Measurements from ENCODE around the gene PRKAR2B. TPM values are rescaled to one million over a fixed set of nuclear protein-coding genes. Genes with fewer than 3 reads are reported as not detected.

Gene PRKAR2B
- total and polyA plus RNA-seq, 9 donors: 24.2 to 84.9 (median 43.7) TPM

- Histone ChIP-seq H3K4me1 (ENCODE audit: insufficient read depth) (peaks cover 8% of the 10 kb centered on the region), H3K27me3 (no peaks in the 10 kb centered on the region), H3K36me3 (no peaks in the 10 kb centered on the region), H3K27ac (peak overlapping the region; percentile 87 to 98), H3K4me3 (peak overlapping the region; percentile 60), H3K9me3 (no peaks in the 10 kb centered on the region)
- intact Hi-C loops (cut with DNase I): loop anchor here in 1 of 4 donors (5.0 kb wide), 1 partner anchor 1870 kb away; no protein-coding TSS in a partner anchor
- 0 to 1% (median 0%) methylated on average over 15 of the region's 15 CpGs for WGBS, 3 donors
- TF ChIP-seq EP300 (IDR thresholded peaks at IDR 0.05) (no peak), POLR2A (IDR thresholded peaks at IDR 0.05) (no peak)
- TF ChIP-seq, protein P1, sequence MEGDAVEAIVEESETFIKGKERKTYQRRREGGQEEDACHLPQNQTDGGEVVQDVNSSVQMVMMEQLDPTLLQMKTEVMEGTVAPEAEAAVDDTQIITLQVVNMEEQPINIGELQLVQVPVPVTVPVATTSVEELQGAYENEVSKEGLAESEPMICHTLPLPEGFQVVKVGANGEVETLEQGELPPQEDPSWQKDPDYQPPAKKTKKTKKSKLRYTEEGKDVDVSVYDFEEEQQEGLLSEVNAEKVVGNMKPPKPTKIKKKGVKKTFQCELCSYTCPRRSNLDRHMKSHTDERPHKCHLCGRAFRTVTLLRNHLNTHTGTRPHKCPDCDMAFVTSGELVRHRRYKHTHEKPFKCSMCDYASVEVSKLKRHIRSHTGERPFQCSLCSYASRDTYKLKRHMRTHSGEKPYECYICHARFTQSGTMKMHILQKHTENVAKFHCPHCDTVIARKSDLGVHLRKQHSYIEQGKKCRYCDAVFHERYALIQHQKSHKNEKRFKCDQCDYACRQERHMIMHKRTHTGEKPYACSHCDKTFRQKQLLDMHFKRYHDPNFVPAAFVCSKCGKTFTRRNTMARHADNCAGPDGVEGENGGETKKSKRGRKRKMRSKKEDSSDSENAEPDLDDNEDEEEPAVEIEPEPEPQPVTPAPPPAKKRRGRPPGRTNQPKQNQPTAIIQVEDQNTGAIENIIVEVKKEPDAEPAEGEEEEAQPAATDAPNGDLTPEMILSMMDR (IDR thresholded peaks at IDR 0.05): peak in 2 of 3 donors; percentile 60 to 79
- peak in 1 of 5 donors; percentile 81 for DNase-seq
These were observed 123.2 kb downstream of the PRKAR2B start for GRCh38 chr7:107167483-107168232.

DNA sequence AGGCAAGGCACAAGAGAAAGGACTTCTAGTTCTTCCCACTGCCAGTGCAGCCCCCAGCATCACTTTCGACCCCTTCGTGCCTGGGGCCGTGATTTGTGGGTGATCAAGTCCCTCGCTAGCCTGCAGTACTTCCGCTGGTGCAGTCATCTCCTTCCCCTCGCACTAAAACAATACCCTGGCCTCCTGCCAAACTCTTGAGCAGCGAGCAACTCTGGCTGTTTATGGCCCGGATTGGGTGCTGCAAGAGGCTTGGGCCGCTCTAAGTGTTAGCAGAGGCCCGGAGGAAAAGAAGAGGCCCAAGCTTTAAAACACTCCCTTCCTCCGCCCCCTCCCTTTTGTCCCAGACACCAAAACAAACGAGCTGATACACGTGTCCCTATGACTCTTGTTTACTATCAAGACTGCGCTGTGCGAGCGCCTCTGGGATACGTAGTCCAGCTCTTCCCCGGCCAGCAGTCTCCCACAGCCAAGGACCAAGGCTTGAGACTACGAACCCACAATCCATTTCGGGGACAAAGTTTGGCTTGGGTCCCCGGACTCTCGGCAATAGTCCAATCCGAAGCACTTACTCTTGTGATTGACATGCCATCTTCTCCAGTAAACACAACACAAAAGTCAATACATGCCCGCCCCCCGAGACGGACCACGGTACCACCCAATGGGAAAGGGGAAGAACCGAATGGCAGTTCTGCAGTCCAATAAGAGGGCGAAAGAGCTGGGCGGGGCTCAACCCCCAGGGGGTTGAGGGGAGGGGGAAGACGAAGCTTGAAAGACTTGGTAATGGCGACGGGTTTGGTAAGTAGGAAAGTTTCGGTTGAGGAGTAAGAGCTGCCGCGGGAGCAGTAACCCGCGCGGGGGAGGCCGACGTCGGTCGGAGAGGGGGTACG lies 124.0 kb downstream of the PRKAR2B start, which contains the start of gene HBP1:
TSS of gene HBP1 (plus strand) at position 771 of the 887 bp plus-strand sequence. CDS start 10,891 bp downstream, outside the sequence.
- Histone ChIP-seq H3K27me3 (no peaks in the 10 kb centered on the region), H3K36me3 (no peaks in the 10 kb centered on the region), H3K4me3 (peak within 1 kb of the TSS; percentile 99), H3K4me1 (ENCODE audit: insufficient read depth) (peaks cover 8% of the 10 kb centered on the region), H3K27ac (peak within 1 kb of the TSS; percentile 98 to 99), H3K9me3 (no peaks in the 10 kb centered on the region)
- intact Hi-C loops (cut with DNase I): loop anchor here in 1 of 4 donors (5.0 kb wide), 1 partner anchor 1871 kb away; no protein-coding TSS in a partner anchor
- peak; percentile 99 to 100 (median 100) for DNase-seq
- 0% methylated on average over 44 of the region's 44 CpGs for WGBS, 3 donors
- TF ChIP-seq POLR2A (IDR thresholded peaks at IDR 0.05): peak; percentile 72
- TF ChIP-seq, protein P1 (IDR thresholded peaks at IDR 0.05): no peak

DNA sequence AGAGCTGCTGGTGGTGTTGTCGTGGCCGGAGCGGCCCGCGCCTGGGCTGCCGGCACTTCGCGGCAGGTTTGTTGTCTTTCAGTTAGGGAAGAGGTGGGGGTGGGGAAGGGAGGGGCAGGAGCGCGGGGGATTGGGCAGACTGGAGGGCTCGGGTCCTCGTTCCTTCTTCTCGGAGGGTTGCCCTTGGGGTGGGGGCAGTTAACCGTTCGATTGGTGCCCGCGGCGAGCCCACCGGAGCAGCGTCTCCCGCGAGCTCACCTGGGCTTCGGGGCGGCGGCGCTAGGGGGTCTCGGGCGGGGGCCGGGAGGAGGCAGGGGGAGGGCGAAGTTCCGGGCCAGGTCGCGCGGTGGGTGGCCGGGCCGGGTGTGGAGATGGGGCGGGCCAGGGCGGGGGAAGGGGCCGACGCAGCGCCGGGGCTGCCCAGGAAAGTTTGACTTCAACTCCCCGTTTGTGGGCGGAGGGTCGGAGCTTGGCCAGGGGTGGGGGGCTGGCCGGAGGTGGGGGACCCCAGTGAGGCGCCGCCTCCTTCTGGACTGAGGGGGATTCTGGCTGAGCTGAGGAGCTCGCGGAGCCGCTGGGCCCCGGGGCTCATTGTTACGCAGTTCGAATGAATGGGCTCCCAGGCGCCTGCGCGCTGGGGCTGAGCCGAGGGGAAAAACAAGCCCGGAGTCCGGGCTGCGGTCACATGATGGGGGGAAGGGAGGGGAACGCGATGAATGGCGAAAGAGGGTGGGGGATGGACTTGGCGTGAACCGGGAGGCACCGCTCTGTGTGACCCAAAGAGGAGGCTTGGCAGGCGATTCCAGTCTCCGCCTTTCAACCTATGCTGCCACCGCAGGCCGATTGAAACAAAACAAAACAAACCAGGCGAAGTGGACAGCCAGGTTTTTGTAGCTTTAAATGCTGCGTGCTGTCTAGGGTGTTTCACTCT lies 124.9 kb downstream of the PRKAR2B start:
- H3K27ac ChIP-seq: peak overlapping the region; percentile 98 to 99
- no peaks in the 10 kb centered on the region for H3K36me3 ChIP-seq
- H3K9me3 ChIP-seq: no peaks in the 10 kb centered on the region
- peak overlapping the region; percentile 99 for H3K4me3 ChIP-seq
- WGBS, 3 donors: 0 to 2% (median 2%) methylated on average over 54 to 73 of the region's 73 CpGs
- peak; percentile 96 to 98 (median 98) for DNase-seq
- H3K4me1 ChIP-seq (ENCODE audit: insufficient read depth): peaks cover 11% of the 10 kb centered on the region
- TF ChIP-seq, protein P1 (IDR thresholded peaks at IDR 0.05): peak in 1 of 3 donors; percentile 35
- peak; percentile 11 for TF ChIP-seq EP300 (IDR thresholded peaks at IDR 0.05)
- peak; percentile 59 for TF ChIP-seq POLR2A (IDR thresholded peaks at IDR 0.05)
- intact Hi-C loops (cut with DNase I): loop anchor here in 1 of 4 donors (5.0 kb wide), 1 partner anchor 1872 kb away; no protein-coding TSS in a partner anchor
- no peaks in the 10 kb centered on the region for H3K27me3 ChIP-seq
